Body of pancreas (tissue), 4 donors: Measurements from ENCODE around the gene STPG1. TPM values are rescaled to one million over a fixed set of nuclear protein-coding genes. Genes with fewer than 3 reads are reported as not detected.

Source experiments
- ATAC-seq: fragments of 150-250 bp; one replicate; pipeline ENCODE4 v1.9.1; 2016
- DNase-seq, 4 donors: peaks; one replicate each; pipeline ENCODE4 v3.0.0-alpha.2; 2019
- H3K27ac ChIP-seq, 4 donors: fragments of 200-600 bp; sonication (generic); 1 replicate in 3 of 4; 2 replicates in 1 of 4; pipeline versions ENCODE4 v1.5.1 to v1.6.1; 2016 to 2019; ENCODE audit warnings: mild to moderate bottlenecking in 1 of 4, mixed read lengths in 1 of 4, moderate library complexity in 1 of 4
- H3K27me3 ChIP-seq, 2 donors: fragments of 200-600 bp; sonication (generic); one replicate each; pipeline ENCODE4 v1.6.0; 2016; ENCODE audit warnings: mild to moderate bottlenecking in 1 of 2
- H3K36me3 ChIP-seq, 2 donors: fragments of 200-600 bp; sonication (generic); replicated peaks in 1 of 2; 2 replicates each; pipeline ENCODE4 v1.5.1; 2016; ENCODE audit warnings: low read depth in 2 of 2; ENCODE audit not compliant: insufficient read depth in 1 of 2
- H3K4me1 ChIP-seq: fragments of 200-600 bp; sonication (generic); one replicate; pipeline ENCODE4 v1.6.0; 2016
- H3K4me3 ChIP-seq, 2 donors: fragments of 200-600 bp; sonication (generic); 1 replicate in 1 of 2; 2 replicates in 1 of 2; pipeline ENCODE4 v1.5.1; 2016 to 2019
- H3K9me3 ChIP-seq, 3 donors: fragments of 200-600 bp; sonication (generic); 1 replicate in 2 of 3; 2 replicates in 1 of 3; pipeline ENCODE4 v1.5.1; 2016
- CTCF ChIP-seq, 7 experiments: fragments of 450-650 bp in 4 of 7; fragments of 200-600 bp in 3 of 7; sonication (generic) in 3 of 7; IDR thresholded peaks; one replicate each; pipeline ENCODE4 v1.5.1; 2016 to 2019; ENCODE audit warnings: antibody characterized with exemption in 7 of 7
- POLR2A ChIP-seq, 3 donors: fragments of 450-650 bp; IDR thresholded peaks; one replicate each; pipeline ENCODE4 v1.6.1; 2016; ENCODE audit warnings: antibody characterized with exemption in 3 of 3, mild to moderate bottlenecking in 2 of 3
- WGBS, 2 donors: methylation state at CpG; one replicate each; pipeline ENCODE4 v1.1.5; 2017; 5-methylcytosine and 5-hydroxymethylcytosine counted together
- intact Hi-C: fragments of 100-400 bp; cut with DNase I; formaldehyde crosslinking; loops from one replicate; pipeline ENCODE4 v1.15.1; 2023
- total RNA-seq, 2 donors: library from RNA; depleted of rRNA; stranded (reverse); fragments of >200 nt; gene quantifications; one replicate each; pipeline ENCODE4 v1.1.0, GENCODE V29; 2016

STPG1 gene
- total RNA-seq, 2 donors from 2014 or later: 1.6 to 2.6 TPM

GRCh38 chr1:24321126-24321525 is 92.5 kb downstream of the STPG1 start:
- intact Hi-C loops: no loop called here
- Histone ChIP-seq H3K27me3 (no peaks in the 10 kb centered on the region), H3K4me3 (no peak overlapping the region), H3K9me3 (no peaks in the 10 kb centered on the region), H3K4me1 (peaks cover 37% of the 10 kb centered on the region), H3K27ac (no peak overlapping the region), H3K36me3 (no peaks in the 10 kb centered on the region)
- ATAC-seq: no peak
- WGBS, 2 donors: 85 to 89% methylated on average over 6 to 8 of the region's 8 CpGs
- no peak for TF ChIP-seq CTCF (IDR thresholded peaks at IDR 0.05)
- no peak for TF ChIP-seq POLR2A (IDR thresholded peaks at IDR 0.05)
- DNase-seq: no peak

- DNase-seq (no peak), ATAC-seq (no peak)
- TF ChIP-seq POLR2A (IDR thresholded peaks at IDR 0.05) (no peak), CTCF (IDR thresholded peaks at IDR 0.05) (no peak)
- Histone ChIP-seq H3K9me3 (no peaks in the 10 kb centered on the region), H3K27ac (no peak overlapping the region), H3K27me3 (no peaks in the 10 kb centered on the region), H3K36me3 (no peaks in the 10 kb centered on the region), H3K4me1 (peaks cover 37% of the 10 kb centered on the region), H3K4me3 (no peak overlapping the region)
- intact Hi-C loops: no loop called here
- WGBS, 2 donors: 92 to 95% methylated on average over 1 of the region's 1 CpG
Measured at GRCh38 chr1:24319962-24320361, 93.6 kb downstream of the STPG1 start.

GRCh38 chr1:24319312-24319863 is 94.2 kb downstream of the STPG1 start, which contains the start of gene GRHL3:
GRHL3 (plus strand) TSS chr1:24319357; CDS start chr1:24319552, 195 bp downstream.
- DNase-seq: peak; percentile 44 to 78 (median 59)
- H3K4me3 ChIP-seq: no peak within 1 kb of the TSS
- no peak within 1 kb of the TSS for H3K27ac ChIP-seq
- H3K36me3 ChIP-seq: no peaks in the 10 kb centered on the region
- no peaks in the 10 kb centered on the region for H3K27me3 ChIP-seq
- H3K4me1 ChIP-seq: peaks cover 37% of the 10 kb centered on the region
- WGBS, 2 donors: 3 to 4% methylated on average over 21 of the region's 21 CpGs
- H3K9me3 ChIP-seq: no peaks in the 10 kb centered on the region
- TF ChIP-seq POLR2A (IDR thresholded peaks at IDR 0.05): no peak
- TF ChIP-seq CTCF (IDR thresholded peaks at IDR 0.05): no peak
- intact Hi-C loops: no loop called here
- ATAC-seq: peak; percentile 70

- H3K4me3 ChIP-seq: no peak overlapping the region
- no peak for DNase-seq
- TF ChIP-seq POLR2A (IDR thresholded peaks at IDR 0.05) (no peak), CTCF (IDR thresholded peaks at IDR 0.05) (no peak)
- no peak for ATAC-seq
- H3K4me1 ChIP-seq: peaks cover 37% of the 10 kb centered on the region
- no peaks in the 10 kb centered on the region for H3K36me3 ChIP-seq
- WGBS, 2 donors: 18 to 30% methylated on average over 5 of the region's 5 CpGs
- no peak overlapping the region for H3K27ac ChIP-seq
- no peaks in the 10 kb centered on the region for H3K9me3 ChIP-seq
- H3K27me3 ChIP-seq: no peaks in the 10 kb centered on the region
- intact Hi-C loops: no loop called here
Measured at GRCh38 chr1:24318615-24319311, 94.8 kb downstream of the STPG1 start.
